ENCODE measurements around the gene NNT.

- no peak for TF ChIP-seq CTCF (IDR thresholded peaks at IDR 0.05)
- TF ChIP-seq POLR2A (IDR thresholded peaks at IDR 0.05) = no peak
- TF ChIP-seq EP300 (IDR thresholded peaks at IDR 0.05) = no peak
- TF ChIP-seq POLR2AphosphoS5 (IDR thresholded peaks at IDR 0.05) = no peak
Observed at GRCh38 chr5:43679214-43679613, 76.2 kb downstream of the NNT start.
